ENCODE measurements around the gene NOTCH2.

NOTCH2 gene

GRCh38 chr1:119971710-119972570, 97.5 kb downstream of the NOTCH2 start:
- DNase-seq, result no peak

- no peak for DNase-seq
These were observed 100.9 kb downstream of the NOTCH2 start for GRCh38 chr1:119968601-119969000.

- peak; percentile 89 for DNase-seq
These were observed 101.4 kb downstream of the NOTCH2 start for GRCh38 chr1:119968068-119968492.

- no peak for DNase-seq
These were observed 102.8 kb downstream of the NOTCH2 start for GRCh38 chr1:119966681-119967080.

GRCh38 chr1:119966020-119966419, 103.4 kb downstream of the NOTCH2 start:
- DNase-seq, result no peak

- DNase-seq, result no peak
These were observed 104.6 kb downstream of the NOTCH2 start for GRCh38 chr1:119964673-119965363.

GRCh38 chr1:119962296-119962968, 107.0 kb downstream of the NOTCH2 start:
- no peak for DNase-seq

GRCh38 chr1:119960501-119960900, 109.0 kb downstream of the NOTCH2 start:
- DNase-seq, result no peak

- no peak for DNase-seq
These were observed 109.9 kb downstream of the NOTCH2 start for GRCh38 chr1:119959268-119960220.

GRCh38 chr1:119958223-119958622, 111.2 kb downstream of the NOTCH2 start:
- no peak for DNase-seq

- no peak for DNase-seq
These were observed 113.2 kb downstream of the NOTCH2 start for GRCh38 chr1:119956306-119956705.

- no peak for DNase-seq
These were observed 114.7 kb downstream of the NOTCH2 start for GRCh38 chr1:119954476-119955422.

GRCh38 chr1:119953266-119953998, 116.0 kb downstream of the NOTCH2 start:
- DNase-seq, result no peak

- no peak for DNase-seq
These were observed 117.0 kb downstream of the NOTCH2 start for GRCh38 chr1:119952496-119952895.

GRCh38 chr1:119948342-119949214, 120.9 kb downstream of the NOTCH2 start:
- peak; percentile 85 for DNase-seq

- no peak for DNase-seq
These were observed 122.0 kb downstream of the NOTCH2 start for GRCh38 chr1:119947468-119947867.

- no peak for DNase-seq
These were observed 122.7 kb downstream of the NOTCH2 start for GRCh38 chr1:119946724-119947123.

- no peak for DNase-seq
These were observed 126.2 kb downstream of the NOTCH2 start for GRCh38 chr1:119943216-119943615.

GRCh38 chr1:119941392-119941791, 128.1 kb downstream of the NOTCH2 start:
- DNase-seq, result no peak

Measured in activated CD4-positive, alpha-beta T cell treated with anti-CD3 and anti-CD28 coated beads for 48 hours (primary cell).